IPS DF 4.7 (cell line): ENCODE data around the gene ZNF611.
"Not testable (repeated sequence)": the region's sequence is repeated elsewhere in the genome, so short reads cannot be mapped to it uniquely, and the experiment has no call there.

Source experiments
- DNase-seq: peaks from one replicate; pipeline ENCODE4 v3.0.0-alpha.2; 2013; ENCODE audit warnings: low spot score; ENCODE audit errors: extremely low read depth

Gene ZNF611

DNA sequence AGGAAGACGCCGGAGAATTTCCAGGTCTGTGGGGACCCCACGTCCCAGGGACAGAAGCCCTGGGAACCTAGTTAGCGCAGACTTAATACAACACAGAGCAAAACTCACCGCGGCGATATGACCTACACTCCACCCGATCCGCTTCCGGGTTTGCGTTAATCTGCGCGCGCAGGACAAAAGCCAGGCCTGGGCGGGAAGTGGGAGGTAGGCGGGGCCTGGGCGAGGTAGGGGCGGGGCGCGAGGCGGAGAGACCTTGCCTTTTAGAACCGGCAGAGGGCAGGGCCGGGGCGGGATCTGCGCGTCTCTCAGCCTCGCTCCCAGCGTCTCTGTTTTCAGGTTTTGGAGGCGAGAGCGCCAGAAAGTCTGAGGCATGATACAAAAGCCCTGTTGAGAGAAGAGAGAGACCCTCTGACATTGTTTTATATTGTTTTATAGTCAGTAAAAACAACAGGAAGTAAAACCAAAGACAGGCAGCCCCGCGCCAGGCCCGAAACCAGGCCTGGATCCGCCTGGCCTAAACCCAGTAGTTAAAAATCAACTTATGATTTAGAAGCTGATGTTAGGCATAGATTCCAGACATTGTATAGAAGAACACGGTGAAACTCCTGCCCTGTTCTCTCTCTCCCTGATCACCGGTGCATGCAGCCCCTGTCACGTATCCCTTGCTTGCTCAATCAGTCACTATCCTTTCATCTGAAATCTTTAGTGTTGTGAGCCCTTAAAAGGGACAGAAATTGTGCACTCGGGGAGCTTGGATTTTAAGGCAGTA lies at the start of gene ZNF611:
TSS of gene ZNF611 (minus strand) at position 152 of the 769 bp plus-strand sequence. CDS start 19,150 bp downstream, outside the sequence.
- no peak for DNase-seq

DNA sequence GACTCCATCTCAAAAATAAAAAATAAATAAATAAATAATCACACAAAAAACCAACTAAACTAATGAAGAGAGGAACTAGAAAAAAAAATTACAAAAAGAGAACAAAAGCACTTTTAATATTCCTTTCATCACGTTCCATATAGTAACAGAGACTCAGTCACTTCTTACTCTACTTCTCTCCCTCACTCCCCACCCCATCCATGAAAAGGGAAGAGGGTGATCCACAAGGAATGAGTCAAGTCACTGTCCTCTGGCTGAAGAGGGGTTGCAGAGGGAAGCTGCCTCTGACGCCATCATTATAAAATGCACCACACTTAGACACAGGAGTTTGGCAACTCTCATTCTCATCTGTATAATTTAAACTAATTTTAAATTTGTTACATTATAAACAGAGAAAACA lies 48.0 kb upstream of the ZNF611 start:
- not testable (repeated sequence) for DNase-seq

- DNase-seq: no peak
Observed at GRCh38 chr19:52778811-52779210, 44.0 kb upstream of the ZNF611 start.

DNA sequence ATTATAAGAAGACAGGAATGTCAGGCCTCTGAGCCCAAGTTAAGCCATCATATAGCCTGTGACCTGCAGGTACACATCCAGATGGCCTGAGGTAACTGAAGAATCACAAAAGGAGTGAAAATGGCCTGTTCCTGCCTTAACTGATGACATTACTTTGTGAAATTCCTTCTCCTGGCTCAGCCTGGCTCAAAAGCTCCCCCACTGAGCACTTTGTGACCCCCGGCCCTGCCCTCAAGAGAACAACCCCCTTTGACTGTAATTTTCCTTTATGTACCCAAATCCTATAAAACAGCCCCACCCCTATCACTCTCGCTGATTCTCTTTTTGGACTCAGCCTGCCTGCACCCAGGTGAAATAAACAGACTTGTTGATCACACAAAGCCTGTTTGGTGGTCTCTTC lies 21.6 kb upstream of the ZNF611 start:
- not testable (repeated sequence) for DNase-seq

DNA sequence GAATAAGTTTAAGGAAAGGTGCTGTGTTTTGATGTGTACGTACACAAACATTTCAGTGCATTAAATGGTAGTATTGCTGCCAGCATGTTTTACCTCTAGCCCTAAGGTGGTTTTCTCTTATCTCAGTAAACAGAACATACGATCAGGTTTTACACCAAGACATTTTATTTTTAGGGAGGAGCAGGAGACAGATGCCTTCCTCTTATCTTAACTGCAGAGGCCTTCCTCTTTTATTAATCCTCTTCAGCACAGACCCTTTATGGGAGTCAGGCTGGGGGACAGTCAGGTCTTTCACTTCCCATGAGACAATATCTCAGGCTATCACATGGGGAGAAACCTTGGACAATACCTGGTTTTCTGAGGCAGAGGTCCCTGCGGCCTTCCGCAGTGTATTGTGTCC lies 14.9 kb upstream of the ZNF611 start:
- DNase-seq: no peak

DNA sequence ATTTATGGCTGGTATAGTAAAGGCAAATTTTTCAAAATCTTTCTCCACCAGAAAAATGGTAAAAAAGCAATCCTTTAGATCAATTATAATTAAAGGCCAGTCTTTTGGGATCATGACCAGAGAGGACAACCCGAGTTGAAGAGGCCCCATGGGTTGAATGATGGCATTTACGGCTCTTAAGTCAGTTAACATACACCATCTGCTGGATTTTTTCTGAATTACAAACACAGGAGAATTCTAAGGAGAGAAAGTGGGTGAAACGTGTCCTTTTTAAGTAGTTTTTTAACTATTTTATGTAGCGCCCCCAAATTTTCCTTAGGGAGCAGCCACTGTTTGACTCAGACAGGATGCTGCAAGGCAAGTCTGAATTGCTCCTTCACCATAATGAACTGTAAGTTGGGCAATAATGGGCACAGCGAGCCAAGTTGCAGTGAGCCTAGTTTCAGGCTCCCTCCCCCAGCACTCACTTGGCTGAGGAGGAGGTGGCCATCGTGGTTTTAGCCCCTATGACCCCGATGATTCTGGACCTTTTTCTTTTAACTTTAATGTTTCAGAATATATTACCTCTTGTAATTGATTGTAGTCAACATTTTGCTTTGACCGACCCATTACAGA lies 13.6 kb upstream of the ZNF611 start:
- DNase-seq: no peak

- DNase-seq: not testable (repeated sequence)
Observed at GRCh38 chr19:52745919-52746318, 11.1 kb upstream of the ZNF611 start.

DNA sequence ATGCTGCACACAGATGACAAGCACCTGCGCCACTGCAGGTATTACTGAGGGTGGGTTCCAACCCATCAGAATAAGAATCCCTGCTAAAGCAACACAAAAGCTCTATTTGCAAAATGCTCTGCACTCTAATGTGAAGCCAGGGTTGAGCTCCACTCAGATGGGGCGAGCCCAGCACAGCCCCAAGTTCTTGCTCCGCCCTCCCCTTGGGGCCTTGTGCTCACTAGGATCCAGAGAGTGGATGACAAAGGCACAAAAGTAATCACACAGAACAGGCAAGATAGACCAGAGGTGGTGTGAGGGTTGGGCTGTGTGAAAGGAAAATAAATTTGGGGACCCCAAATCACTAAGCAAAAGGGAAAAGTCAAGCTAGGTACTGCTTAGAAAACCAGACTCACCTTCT lies 8.2 kb upstream of the ZNF611 start:
- no peak for DNase-seq

DNA sequence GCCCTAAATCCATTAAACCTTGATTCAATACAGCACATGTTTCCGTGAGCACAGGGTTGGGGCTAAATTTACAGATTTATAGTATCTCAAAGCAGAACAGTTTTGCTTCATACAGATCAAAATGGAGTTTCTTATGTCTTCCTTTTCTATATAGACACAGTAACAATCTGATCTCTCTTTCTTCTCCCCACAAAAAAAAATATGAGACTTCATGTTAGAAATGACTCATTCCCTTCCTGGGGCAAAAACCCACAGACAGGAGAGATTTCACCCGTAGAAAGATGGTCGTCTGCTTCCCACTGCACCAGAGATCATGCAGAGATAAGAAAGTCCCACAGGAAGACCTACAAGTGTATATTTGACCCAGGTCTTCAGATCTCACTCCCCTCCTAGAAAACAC lies 7.7 kb upstream of the ZNF611 start:
- no peak for DNase-seq

GRCh38 chr19:52741951-52742485 lies 7.2 kb upstream of the ZNF611 start:
- no peak for DNase-seq

GRCh38 chr19:52741371-52741770 lies 6.5 kb upstream of the ZNF611 start:
- DNase-seq: not testable (repeated sequence)

- no peak for DNase-seq
Observed at GRCh38 chr19:52739576-52739975, 4.7 kb upstream of the ZNF611 start.

DNA sequence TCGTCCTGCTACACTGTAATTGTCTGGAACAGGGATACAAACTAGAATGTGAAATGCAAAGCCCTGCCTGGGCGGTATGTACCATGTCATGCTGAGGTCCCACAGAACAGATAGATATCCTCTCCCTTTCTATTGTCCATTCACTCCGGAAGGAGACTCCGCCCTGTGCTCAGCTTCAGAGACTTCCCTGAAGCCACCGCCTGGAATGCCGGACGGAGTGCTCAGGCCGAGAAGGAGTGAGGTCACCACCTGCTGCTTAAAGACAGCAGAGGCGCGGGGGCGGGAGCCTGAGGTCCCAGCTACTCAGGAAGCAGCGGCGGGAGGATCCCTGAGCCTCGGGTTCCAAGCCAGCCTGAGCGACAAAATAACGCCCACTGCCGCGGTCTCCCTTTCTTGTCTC lies 890 bp upstream of the ZNF611 start:
- peak; percentile 69 for DNase-seq

- DNase-seq: no peak
Observed at GRCh38 chr19:52734331-52734892, 432 bp downstream of the ZNF611 start.

DNA sequence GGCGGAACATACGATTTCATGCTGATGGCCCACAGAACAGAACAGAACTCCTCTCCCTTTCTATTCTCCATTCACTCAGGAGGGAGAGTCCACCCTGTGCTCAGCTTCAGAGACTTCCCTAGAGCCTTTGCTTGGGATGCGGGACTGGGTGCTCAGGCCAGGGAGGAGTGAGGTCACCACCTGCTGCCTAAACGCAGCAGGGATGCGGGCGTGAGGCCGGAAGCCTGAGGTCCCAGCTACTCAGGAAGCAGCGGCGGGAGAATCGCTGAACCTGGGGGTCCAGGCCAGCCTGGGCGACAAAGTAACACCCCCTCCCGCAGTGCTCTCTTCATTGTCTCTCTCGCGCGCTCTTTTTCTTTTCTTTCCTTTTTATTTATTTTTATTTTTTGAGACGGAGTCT lies 8.8 kb downstream of the ZNF611 start:
- DNase-seq: not testable (repeated sequence)

DNA sequence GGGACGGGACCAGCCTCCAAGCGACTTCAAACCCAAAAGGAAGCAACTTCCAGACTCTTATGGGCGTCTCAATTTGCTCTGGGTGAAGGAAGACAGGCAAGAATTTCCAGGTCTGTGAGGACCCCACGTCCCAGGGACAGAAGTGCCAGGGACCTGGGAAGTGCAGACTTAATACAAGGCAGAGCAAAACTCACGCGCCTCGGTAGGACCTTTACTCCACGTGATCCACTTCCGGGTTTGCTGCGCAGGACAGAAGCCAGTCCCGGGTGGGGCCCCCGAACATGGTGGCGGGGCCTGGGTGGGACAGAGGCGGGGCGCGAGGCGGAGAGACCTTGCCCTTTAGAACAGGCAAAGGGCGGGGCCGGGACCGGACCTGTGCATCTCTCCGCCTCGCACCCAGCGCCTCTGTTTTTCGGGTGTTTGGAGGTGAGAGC lies 9.3 kb downstream of the ZNF611 start:
- no peak for DNase-seq

GRCh38 chr19:52724701-52725514 lies 9.9 kb downstream of the ZNF611 start:
- DNase-seq: no peak

- DNase-seq: not testable (repeated sequence)
Observed at GRCh38 chr19:52723907-52724598, 10.8 kb downstream of the ZNF611 start.

GRCh38 chr19:52722062-52723003 lies 12.5 kb downstream of the ZNF611 start:
- DNase-seq: no peak

DNA sequence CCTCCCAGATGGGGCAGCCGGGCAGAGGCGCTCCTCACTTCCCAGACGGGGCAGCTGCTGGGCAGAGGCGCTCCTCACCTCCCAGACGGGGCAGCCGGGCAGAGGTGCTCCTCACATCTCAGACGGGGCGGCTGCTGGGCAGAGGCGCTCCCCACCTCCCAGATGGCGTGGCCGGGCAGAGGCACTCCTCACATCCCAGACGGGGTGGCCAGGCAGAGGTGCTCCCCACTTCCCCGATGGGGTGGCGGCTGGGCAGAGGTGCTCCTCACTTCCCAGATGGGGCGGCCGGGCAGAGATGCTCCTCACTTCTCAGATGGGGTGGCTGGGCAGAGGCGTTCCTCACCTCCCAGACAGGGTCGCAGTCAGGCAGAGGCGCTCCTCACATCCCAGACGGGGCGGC lies 14.3 kb downstream of the ZNF611 start:
- not testable (repeated sequence) for DNase-seq
